Thyroid gland (tissue), 4 donors: ENCODE results near the gene DDX18.

ENCODE experiments used
- CTCF ChIP-seq, 6 experiments: fragments of 200-600 bp in 3 of 6; fragments of 450-650 bp in 3 of 6; sonication (generic) in 3 of 6; IDR thresholded peaks; one replicate each; pipeline ENCODE4 v1.5.1; 2016 to 2019; ENCODE audit warnings: antibody characterized with exemption in 6 of 6, mild to moderate bottlenecking in 2 of 6, inconsistent platforms in 1 of 6, moderate library complexity in 1 of 6
- POLR2A ChIP-seq, 2 donors: fragments of 450-650 bp; IDR thresholded peaks; one replicate each; pipeline ENCODE4 v1.6.1; 2017; ENCODE audit warnings: antibody characterized with exemption in 2 of 2, mild to moderate bottlenecking in 2 of 2, moderate library complexity in 1 of 2

- TF ChIP-seq CTCF (IDR thresholded peaks at IDR 0.05) = peak in 4 of 6 experiments; percentile 16 to 64 (median 50)
- no peak for TF ChIP-seq POLR2A (IDR thresholded peaks at IDR 0.05)
Observed at GRCh38 chr2:117771969-117772630, 42.4 kb upstream of the DDX18 start.
